Progenitor cell of endocrine pancreas (in vitro differentiated cells): ENCODE results near the gene IQCK. TPM values are rescaled to one million over a fixed set of nuclear protein-coding genes. Genes with fewer than 3 reads are reported as not detected.

Experiments
- DNase-seq: peaks from one replicate; pipeline ENCODE4 v3.0.0; 2021; ENCODE audit warnings: low spot score; ENCODE audit not compliant: unreplicated experiment
- H3K27ac Mint-ChIP-seq: 2 replicates; pipeline ENCODE4 v1.8.0; 2021; ENCODE audit warnings: mild to moderate bottlenecking, moderate library complexity, mixed read lengths
- H3K27me3 Mint-ChIP-seq: 2 replicates; pipeline ENCODE4 v1.8.0; 2021; ENCODE audit warnings: mixed read lengths
- H3K36me3 Mint-ChIP-seq: 2 replicates; pipeline ENCODE4 v1.8.0; 2022; ENCODE audit warnings: mixed read lengths; ENCODE audit not compliant: insufficient read depth
- H3K4me1 Mint-ChIP-seq: 2 replicates; pipeline ENCODE4 v1.8.0; 2021; ENCODE audit warnings: low read depth, mixed read lengths
- H3K4me3 Mint-ChIP-seq: 2 replicates; pipeline ENCODE4 v1.8.0; 2021; ENCODE audit warnings: low read depth, mild to moderate bottlenecking, moderate library complexity, mixed read lengths
- H3K9me3 Mint-ChIP-seq: 2 replicates; pipeline ENCODE4 v1.8.0; 2021; ENCODE audit warnings: low read depth, mixed read lengths
- total RNA-seq: library from RNA; stranded (reverse); gene quantifications from 2 replicates; pipeline ENCODE4 v1.2.1, GENCODE V29; 2021
- TF ChIP-seq, protein P1 (sequence below): fragments of 200-600 bp; sonication (generic); IDR thresholded peaks from one replicate; pipeline ENCODE4 v1.5.0; 2021; ENCODE audit warnings: antibody characterized with exemption, mild to moderate bottlenecking; ENCODE audit not compliant: unreplicated experiment

IQCK gene
- total RNA-seq, 1 donor from 2014 or later = 33.2 TPM

DNA sequence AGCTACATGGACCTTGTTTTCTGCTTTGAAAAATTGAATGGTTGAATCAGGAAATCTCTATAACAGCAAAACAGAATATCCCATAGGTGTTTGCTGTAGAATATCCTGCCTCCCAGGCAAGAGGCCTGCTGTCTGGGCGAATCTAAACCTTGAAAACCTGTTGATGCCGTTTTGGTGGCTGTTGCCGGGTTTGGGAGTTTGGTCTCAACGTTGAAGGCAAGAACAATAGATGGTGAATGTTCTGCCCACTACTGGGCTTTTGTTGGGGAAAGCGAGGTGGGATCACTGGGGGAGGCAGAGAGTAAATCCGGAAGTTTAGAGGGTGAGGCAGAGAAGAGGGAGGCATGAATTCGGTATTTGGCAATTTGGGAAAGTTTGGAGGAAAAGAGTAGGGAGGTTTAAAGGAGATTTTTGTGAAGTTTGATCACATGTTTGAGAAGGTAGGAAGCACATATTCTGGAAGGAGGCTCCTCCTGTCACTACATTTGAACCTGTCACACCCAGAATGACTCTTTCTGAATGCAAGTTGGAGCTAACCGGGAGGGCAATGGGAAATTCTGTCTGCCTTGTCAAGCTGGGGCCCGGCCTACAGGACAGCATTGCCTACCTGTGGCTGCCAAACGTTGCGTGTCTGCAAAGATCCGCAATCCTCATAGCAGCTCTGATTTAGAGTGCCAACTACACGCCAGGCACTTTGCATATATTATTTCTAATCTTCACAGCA is 120.1 kb downstream of the IQCK start:
- no peaks in the 10 kb centered on the region for H3K9me3 Mint-ChIP-seq
- no peak for DNase-seq
- peaks cover 3% of the 10 kb centered on the region for H3K4me1 Mint-ChIP-seq
- H3K36me3 Mint-ChIP-seq = peaks cover 1% of the 10 kb centered on the region
- H3K4me3 Mint-ChIP-seq = no peak overlapping the region
- H3K27ac Mint-ChIP-seq = no peak overlapping the region
- H3K27me3 Mint-ChIP-seq = no peaks in the 10 kb centered on the region
- TF ChIP-seq, protein P1, sequence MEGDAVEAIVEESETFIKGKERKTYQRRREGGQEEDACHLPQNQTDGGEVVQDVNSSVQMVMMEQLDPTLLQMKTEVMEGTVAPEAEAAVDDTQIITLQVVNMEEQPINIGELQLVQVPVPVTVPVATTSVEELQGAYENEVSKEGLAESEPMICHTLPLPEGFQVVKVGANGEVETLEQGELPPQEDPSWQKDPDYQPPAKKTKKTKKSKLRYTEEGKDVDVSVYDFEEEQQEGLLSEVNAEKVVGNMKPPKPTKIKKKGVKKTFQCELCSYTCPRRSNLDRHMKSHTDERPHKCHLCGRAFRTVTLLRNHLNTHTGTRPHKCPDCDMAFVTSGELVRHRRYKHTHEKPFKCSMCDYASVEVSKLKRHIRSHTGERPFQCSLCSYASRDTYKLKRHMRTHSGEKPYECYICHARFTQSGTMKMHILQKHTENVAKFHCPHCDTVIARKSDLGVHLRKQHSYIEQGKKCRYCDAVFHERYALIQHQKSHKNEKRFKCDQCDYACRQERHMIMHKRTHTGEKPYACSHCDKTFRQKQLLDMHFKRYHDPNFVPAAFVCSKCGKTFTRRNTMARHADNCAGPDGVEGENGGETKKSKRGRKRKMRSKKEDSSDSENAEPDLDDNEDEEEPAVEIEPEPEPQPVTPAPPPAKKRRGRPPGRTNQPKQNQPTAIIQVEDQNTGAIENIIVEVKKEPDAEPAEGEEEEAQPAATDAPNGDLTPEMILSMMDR = no peak

DNA sequence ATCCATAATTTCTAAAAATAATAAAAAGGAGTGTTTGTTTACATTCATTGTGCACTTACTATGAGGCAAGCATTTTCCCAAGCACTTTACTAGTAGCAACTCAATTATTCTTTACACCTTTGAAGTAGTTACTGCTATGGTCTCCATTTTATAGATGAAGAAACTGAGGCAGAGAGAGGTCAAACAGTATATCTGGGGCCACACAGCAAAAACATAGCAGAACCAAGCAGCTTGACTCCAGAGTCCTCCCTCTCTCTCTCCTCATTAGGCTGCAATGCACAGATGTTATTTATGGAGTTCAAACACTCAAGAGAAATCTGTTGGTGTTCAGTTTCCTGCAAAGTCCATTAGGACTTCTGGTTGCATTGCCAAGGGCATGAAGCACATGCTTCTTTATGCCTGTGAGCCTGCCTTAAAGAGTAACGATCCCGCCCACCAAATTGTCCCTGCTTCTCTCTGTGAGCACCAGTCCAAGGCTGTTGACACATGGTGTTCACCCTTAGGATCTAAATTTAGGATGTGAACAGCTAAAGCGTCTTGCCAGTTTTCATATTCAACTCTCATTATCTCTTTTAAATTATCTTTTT is 122.5 kb downstream of the IQCK start:
- no peak overlapping the region for H3K27ac Mint-ChIP-seq

DNA sequence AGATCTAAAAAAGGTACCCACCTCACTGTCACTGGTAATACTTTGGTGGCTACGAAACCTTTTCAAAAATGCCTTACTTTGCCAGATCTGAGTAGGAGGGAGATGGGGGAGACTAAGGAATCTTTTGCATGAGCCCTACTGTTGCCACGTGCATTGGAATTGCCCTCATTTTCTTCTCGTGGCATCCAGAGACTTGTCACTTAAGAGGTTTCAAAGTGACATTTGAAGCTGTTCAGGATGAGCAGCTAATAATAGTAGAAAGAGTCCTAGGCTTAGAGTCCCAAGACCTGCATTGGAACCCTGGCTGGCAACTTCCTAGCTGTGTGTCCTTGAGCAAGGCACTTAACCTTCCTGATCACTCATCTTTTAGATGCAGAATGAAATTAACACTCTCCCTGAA is 123.1 kb downstream of the IQCK start:
- H3K4me3 Mint-ChIP-seq = no peak overlapping the region
- TF ChIP-seq, protein P1 = no peak

More for the DNA sequence above, 122.5 kb downstream of the IQCK start:
- TF ChIP-seq, protein P1 = no peak
- no peaks in the 10 kb centered on the region for H3K9me3 Mint-ChIP-seq
- DNase-seq = no peak
- H3K36me3 Mint-ChIP-seq = peaks cover 1% of the 10 kb centered on the region
- H3K4me1 Mint-ChIP-seq = peaks cover 6% of the 10 kb centered on the region
- no peak overlapping the region for H3K4me3 Mint-ChIP-seq
- H3K27me3 Mint-ChIP-seq = no peaks in the 10 kb centered on the region

DNA sequence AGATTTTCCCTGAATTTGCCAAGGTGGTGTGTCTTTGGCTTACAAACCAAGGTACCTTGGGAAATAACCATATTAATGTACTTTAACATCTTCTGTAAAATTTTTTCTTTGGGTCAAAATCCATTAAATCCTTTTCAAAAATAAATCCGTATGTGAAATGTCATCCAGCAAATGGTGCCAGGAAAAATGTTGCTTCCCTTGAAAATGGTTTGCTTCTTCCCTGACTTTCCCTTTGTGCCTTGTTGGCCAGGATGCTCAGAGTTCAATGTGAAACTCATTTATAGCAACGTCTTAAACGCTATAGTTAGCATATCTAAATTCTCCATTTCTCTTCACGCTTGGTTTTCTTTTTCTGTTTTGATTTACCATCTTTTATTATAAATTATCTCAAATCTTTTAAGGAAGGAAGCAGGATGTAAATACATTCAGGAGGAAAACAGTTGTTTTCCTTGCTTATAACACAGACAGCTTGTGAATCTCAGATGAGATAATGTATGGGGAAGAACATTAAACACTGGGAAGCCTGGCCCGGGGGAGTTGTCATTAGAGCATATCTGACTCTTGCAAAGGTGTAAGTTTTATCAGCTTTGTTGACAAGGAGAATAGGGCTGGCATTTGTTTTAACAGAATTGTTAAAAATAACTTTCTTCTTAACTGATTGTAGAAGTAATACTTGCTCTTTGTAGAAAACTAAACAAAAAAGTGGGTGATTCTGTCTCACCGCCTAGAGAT is 124.5 kb downstream of the IQCK start:
- peaks cover 6% of the 10 kb centered on the region for H3K4me1 Mint-ChIP-seq
- no peak overlapping the region for H3K27ac Mint-ChIP-seq
- TF ChIP-seq, protein P1 = no peak
- H3K4me3 Mint-ChIP-seq = no peak overlapping the region
- no peaks in the 10 kb centered on the region for H3K9me3 Mint-ChIP-seq
- no peaks in the 10 kb centered on the region for H3K36me3 Mint-ChIP-seq
- no peaks in the 10 kb centered on the region for H3K27me3 Mint-ChIP-seq
- DNase-seq = no peak

More for the DNA sequence above, 123.1 kb downstream of the IQCK start:
- H3K27ac Mint-ChIP-seq = no peak overlapping the region
- no peak for DNase-seq
- H3K36me3 Mint-ChIP-seq = peaks cover under 1% of the 10 kb centered on the region
- no peaks in the 10 kb centered on the region for H3K27me3 Mint-ChIP-seq
- peaks cover 6% of the 10 kb centered on the region for H3K4me1 Mint-ChIP-seq
- H3K9me3 Mint-ChIP-seq = no peaks in the 10 kb centered on the region

DNA sequence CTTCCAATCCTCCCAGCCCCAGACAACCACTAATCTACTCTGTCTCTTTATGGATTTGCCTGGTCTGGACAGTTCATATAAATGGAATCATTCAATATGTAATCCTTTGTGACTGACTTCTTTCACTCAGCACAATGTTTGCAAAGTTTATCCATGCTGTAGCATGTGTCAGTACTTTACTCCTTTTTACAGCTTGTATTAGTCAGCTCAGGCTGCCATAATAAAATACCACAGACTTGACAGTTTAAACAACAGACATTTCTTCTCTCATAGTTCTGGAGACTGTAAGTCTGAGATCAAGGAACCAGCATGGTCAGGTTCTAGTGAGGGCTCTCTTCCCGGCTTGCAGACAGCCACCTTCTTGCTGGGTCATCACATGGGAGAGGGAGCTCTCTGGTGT is 125.3 kb downstream of the IQCK start:
- H3K4me3 Mint-ChIP-seq = no peak overlapping the region
- no peaks in the 10 kb centered on the region for H3K27me3 Mint-ChIP-seq
- H3K36me3 Mint-ChIP-seq = no peaks in the 10 kb centered on the region
- no peaks in the 10 kb centered on the region for H3K9me3 Mint-ChIP-seq
- TF ChIP-seq, protein P1 = no peak
- H3K27ac Mint-ChIP-seq = no peak overlapping the region
- peaks cover 6% of the 10 kb centered on the region for H3K4me1 Mint-ChIP-seq
- DNase-seq = no peak
